T-helper 2 cell (primary cell): ENCODE data around the gene CNRIP1.

Experiments
- DNase-seq, 5 experiments: peaks; one replicate each; pipeline versions ENCODE4 v3.0.0 to v3.0.0-alpha.2; 2012 to 2022

CNRIP1 gene

DNA sequence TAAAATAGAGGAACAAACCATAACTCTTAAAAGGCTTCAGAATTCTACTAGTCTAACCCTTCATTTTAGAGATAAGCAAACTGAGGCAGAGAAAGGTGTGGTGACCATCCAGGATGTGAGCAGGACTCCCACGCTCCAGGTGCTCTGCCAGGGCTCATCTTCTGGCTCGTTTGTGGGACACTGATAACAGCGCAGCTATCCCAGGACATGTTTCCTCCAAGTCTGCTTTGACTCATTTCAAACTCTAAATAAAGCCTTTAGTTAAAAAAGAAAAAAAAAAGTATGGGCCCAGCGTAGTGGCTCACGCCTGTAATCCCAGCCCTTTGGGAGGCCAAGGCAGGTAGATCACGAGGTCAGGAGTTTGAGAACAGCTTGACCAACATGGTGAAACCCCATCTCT lies 28.4 kb downstream of the CNRIP1 start:
- no peak for DNase-seq

DNA sequence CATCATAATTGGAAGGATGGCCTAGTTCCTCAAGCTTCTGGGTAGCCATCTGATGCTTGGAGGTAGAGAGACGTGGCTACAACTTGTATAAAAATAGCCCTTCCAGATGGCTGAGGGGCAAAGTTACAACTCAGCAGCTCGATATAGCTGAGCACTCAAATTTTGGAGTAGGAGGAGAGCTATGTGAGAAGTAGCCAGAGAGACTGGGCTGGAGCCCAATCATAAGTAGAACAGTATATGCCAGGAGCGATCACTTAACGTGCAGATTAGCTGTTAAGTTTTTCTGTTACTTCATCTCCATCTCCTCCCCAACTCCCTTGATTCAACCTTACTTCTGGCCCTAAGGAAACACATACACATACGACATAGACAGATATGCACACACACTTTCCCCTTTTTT lies 28.8 kb downstream of the CNRIP1 start:
- no peak for DNase-seq

DNA sequence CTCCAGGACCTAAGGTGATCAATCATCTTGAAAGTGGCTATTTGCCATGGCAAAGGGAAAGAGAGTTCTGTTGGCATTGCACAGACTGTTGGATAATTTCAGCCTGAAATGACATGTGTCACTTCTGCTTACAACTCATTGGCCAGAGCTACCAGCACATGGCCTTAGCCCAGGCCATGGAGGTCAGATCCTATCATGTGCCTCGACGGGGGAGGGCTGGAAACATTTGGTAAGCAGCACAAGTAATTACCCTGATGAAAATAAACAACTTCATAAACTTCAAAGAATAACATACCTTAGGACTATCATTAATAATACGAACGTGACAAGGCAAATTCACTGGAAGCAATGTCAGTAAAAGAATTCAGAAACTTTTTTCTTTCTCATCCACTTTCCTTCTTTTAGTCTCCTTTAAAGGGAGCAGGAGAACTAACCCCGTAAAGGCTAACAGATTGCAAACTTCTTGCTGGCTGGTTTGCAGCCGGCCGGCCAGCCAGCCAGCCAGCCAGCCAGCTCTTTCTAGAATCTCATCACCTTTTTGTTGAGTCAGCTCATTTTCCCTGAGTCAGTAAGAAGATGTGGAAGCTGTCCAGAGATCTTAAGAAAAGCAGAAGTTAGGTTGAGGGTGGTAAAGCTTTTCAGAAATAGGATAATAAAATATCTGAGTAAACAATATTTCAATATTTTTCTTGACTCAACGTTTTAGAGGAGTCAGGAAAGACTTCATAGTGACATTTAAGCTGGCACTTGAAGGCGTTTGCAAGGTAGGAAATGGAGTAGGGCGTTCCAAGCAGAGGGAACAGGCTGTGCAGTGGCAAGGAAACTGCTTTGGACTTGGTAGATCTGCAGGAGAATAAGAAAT lies 31.9 kb downstream of the CNRIP1 start:
- no peak for DNase-seq

DNA sequence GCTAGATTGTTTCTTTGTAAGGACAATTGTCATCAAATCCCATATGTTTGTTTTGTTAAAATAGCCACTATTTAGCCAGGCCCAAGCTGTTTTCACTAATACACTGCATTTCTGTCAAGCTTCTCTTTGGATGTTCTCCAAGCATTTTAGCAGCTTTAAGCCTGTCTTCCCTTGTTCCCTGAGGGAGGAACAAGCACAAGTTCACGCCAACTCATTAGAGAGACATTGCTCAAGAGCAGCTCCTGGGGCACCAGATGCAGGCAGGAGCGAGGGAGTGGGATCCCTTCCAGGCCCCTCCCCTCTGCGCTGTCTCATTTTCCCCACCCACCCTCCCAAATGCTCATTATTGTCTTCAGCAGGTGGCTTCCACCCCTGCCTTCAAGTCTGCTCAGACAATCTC lies 34.9 kb downstream of the CNRIP1 start:
- no peak for DNase-seq

DNA sequence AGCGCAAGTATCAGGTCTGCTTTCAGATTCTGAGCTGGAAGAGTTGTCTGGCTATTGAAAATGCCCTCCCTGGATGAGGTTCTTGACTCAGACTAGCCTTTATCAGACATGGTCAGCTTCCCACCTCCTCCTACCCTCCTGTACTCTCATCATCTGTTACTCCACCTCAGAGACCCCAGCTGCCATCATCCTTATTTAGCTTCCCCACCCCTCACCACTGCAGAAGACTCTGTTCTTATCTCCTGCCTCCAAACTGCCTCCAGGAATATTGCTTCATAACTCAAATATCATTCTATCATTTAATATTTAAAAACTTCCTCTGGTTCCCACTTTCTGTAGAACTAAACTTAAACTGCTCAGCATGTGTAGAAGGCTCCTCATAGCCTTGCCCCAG lies 36.3 kb downstream of the CNRIP1 start:
- no peak for DNase-seq

DNA sequence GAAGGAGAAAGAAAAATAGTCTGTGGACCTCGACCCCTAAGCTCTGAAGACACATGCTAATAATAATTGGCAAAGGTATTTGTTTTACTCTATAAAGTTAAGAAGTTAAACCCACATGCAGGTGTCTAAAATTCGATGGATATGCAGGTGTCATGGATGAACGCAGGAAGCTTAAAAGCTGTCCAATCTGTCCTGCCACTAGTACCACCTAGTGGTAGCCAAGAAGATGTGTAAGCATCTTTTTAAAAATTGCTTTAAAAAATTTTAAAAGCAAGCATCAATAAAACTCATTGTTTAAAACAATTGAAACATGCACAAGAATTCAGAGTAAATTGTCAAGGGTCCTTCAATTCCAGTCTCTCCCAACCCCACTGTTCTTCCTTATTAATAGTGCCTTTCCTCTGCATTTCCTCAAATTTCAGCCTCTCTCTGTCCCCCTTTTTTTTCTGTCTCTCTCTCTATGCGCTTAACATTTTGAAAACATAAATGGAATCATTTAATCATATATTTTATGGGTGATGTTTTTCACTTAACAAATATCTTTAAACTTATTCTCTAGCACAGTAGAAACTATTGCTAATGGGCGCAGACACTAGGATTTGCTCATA lies 36.8 kb downstream of the CNRIP1 start:
- DNase-seq, result peak in 3 of 5 experiments; percentile 5 to 63 (median 17)

DNA sequence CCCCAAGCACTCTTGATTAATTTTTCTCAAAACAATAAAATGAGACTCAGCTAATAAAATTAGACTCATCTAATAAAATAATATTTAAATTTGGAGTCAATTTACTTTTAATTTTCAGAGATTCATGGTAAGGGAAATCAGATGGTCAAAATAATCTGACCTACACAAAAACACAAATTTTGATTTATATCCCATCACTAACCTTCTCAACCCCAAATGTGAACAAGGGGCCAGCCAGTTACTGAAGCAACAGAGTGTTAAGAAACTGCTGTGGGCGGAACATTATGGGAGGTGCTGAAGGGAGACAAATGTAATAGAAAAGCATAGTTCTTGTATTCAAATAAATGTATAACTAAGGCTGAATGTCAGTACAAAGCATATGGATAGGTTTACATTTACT lies 39.0 kb downstream of the CNRIP1 start:
- no peak for DNase-seq

DNA sequence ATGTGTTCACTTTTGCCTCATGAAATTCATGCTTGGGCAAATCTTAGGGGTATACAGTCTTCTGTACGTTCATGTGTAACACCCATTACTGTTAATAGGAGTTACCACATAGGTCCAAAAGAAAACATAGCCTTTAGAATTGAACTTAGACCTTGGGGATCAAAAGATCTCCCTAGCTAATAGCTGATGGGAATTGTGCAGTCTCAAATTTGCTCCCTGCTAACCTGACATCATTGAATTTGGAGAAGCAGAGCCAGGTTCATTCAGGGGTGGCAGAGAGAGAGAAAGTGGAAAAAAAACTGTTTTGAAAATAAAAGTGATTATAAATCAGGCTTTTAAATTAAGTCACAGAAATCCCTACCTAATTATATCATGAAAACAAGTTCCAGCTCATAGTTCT lies 39.4 kb downstream of the CNRIP1 start:
- no peak for DNase-seq

DNA sequence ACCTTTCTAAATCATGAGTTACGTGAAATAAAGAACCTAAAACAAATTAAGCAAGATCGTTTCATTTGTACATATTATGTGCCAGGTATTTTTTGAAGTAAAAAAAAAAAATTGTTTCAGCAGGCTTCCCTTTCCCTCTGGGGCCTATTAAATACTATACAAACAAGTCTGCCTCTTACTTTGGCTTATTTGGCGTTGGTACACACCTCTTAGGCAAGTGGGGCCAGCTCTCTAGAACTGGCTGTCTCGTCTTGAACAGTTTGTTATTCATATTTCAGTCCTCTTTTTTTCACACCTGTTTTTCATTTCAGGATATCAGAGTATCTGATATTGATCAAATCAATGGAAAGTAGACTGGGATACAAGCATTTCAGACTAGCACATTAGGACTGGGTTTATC lies 40.1 kb downstream of the CNRIP1 start:
- DNase-seq, result no peak

DNA sequence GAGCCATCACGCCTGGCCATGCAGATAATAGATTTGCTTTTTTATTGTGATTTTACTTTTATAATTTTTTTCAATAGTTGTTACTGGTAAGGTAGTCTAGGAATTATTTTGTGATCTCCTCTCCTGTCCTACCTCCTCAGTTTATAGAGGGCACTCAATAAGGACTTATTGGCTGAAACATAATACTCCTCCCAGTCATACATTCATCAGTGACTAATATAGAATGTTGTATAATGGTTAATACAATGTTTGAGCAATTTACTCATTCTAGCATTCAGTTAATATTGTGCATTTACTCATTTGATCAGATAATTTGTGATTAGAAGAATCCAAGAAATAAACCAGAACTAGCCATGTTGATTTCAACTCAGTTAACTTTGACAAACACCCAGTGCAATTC lies 41.6 kb downstream of the CNRIP1 start:
- no peak for DNase-seq

DNA sequence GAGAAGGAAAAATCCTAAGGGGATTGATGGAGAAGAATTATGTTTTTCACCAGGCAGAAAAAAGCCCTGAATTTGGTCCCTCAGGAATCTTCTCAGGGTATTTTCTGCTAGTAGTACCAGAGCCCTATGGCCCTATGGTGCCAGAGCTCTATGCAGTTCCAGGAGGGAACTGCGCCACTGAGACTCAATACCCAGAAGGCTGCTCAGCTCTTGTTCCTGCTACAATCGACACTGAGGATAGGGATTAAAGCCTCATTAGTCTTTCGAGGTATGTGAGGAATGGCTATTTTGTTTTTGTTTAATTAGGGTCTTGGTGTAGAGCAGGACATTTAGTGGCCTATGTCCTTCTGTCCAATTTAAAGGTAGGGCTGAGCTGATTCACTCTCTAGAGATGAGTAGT lies 45.7 kb downstream of the CNRIP1 start:
- DNase-seq, result no peak

DNA sequence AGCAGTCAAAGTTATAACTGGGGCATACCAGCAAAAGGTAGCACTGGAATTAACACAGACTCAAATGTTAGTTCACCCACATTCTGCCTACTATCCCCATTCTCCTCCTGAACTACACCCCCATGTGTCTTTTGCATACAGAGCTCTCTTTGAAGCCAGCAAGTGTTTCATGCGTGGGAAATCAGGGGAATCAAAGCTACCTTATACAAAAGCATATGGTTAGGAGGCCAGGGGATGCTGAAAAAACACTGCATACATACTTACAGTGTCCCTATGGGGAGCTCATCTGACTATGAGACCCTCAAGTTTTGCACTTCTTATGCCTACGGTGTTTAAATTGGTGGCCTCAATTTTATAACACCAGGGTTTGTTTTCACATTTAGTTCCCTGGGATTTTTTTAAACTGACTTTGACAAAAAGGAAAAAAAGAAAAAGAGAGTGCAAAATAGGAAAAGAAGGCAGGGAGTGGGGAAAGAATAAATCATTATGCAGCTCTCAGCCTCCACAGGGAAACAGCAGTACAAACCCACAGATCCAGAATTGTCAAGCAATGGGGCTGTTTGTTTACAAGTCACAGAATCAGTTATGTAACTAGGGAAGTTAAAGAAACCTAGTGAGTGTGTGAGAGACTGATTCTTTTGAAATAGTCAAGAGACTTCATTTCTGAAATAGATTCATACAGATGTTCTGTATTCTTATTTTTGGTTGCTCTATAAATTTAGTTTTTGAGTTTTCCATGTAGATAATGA lies 47.3 kb downstream of the CNRIP1 start:
- DNase-seq, result no peak

DNA sequence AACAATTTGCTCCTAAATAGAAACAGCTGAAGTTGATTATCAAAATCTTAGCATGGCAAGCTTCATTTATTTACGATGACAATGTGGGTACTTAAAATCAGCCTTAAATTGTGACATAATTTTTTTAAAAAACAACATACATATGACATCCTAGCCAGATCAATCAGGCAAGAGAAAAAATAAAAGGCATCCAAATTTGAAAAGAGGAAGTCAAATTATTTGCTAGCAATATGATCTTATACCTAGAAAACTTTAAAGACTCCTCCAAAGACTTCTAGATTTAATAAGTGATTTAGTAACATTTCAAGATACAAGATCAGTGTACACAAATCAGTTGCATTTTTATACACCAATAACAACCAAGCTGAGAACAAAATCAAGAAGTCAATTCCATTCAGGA lies 53.1 kb downstream of the CNRIP1 start:
- DNase-seq, result no peak

DNA sequence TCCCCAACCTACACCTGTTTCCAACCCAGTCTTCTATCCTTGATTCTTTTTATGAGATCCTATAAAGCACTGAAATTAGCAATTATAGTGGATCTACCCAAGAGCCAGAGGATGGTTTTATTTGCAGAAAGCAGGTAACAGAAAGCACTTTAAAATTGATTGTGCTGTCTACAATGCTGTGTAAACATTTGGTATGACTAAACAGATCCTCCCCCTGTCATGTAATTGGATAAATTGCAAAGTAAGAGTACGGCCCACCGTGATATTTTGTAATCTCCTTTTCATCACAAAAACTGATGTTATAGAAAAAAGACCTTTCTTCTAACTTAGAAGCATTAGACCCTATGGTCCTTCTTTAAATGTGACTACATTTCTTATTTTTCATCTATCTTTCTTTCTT lies 56.1 kb downstream of the CNRIP1 start:
- no peak for DNase-seq

DNA sequence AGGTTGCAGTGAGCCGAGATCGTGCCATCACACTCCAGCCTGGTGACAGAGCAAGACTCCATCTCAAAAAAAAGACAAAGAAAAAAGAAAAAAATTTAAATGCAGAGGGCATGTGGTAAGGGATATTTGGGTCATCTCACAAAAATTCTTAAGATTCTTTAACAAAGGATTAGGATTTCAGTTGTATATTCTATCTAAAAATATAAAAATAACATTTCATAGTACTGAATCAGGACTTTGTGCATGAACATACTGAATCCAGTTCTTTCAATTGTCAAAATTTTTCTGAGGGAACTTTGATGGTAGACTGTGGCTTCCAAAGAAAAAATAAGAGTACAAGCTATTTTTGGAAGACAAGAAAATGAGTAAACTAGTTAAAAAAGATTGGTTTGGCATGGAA lies 60.9 kb downstream of the CNRIP1 start:
- DNase-seq, result no peak

DNA sequence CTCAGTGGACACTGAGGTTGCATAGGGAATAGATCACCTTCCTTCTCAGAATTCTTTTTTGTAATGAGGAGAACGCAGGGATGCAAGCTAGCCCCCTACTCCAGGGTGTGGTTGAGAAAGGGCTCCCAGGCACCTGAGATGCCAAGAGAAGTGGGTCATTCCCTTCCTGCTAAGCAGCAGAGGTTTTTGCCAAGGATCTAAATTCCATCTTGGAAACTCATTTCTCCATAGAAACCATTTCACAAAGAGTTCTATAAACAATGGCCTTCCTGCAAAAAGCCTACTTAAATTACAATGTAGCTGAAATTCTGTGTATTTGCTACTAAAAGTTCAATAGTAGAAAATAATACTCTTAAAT lies 63.7 kb downstream of the CNRIP1 start:
- no peak for DNase-seq

DNA sequence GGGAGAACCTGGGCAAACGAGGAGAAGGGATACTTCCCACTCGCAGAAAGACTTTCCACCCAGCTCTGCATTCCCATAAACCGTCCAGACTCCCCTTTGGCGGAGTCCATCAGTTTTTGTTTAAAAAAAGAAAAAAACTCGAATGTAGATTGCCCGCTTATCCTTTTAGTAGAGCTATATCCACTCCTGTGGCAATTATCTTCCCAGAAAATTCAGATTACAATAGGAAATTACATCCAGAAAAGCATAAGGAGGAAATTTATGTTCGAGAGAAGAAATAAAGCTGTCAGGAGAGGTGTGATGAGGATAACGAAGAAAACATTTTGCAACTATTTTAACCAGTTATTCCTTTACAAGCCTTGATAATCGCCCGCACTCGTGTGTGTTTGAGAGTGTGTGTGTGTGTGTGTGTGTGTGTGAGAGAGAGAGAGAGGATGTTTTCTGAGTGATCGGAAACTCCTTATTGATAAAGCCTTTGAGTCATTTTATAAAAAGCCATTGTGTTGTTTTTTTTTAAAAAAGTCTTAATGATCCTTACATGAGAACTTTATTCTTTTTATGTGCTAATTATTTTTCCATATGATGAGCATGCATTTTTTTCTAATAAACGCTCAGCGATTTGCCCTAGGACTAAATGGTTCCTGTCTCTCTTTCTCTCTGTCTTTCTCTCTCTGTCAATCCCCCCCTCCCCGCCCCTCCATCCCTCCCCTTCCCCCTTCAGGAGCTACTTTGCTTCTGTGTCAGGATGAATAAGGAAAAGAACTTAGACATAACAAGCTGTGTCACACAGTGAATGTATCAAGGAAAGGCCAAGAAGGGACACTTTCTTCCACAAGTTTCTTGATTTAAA lies 66.3 kb downstream of the CNRIP1 start:
- DNase-seq, result peak in 3 of 5 experiments; percentile 13 to 80 (median 19)

DNA sequence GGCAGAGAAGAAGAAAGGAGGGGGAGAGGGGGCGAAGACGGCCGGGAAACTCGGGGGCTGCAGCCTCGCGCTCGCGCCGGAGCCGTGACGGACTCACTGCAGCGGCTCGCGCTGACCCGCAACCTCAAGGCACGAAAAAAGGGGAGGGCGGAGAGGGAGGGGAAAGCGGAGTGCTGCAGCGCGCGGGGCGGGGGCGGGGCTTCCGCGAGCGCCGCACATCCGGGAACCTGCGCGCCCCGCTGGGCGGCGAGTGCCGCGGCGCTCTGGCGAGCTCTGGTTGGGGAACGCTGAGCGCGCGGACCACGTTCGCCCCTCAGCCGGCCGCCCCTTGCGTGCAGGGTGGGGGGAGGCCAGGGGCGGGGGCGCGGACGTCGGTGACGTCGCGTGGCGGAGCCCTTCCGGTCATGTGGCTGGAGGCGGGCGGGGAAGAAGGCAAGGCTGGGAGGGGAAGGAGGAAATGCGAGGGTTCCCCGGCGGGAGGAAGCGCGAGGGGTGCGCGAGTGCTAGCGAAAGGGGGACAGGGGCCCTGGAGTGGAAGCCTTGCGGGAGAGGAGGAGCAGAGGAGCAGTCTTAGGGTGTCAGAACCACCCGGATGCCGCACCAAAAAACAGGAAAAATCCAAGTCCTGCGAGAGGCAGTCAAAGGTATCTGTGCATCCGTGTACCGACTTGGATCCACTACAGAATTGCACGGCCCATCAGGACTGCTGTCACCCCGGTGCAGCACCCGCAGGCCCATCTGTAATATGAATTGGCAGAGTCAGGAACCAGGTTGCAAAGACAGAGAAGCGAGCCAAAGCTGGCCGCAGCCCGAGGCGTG lies 67.1 kb downstream of the CNRIP1 start, which contains the start of gene PPP3R1:
Gene PPP3R1, minus strand, starts transcription at position 133 of the 819 bp plus-strand sequence. CDS start 405 bp downstream, outside the sequence.
- DNase-seq, result peak; percentile 89 to 99 (median 93)

DNA sequence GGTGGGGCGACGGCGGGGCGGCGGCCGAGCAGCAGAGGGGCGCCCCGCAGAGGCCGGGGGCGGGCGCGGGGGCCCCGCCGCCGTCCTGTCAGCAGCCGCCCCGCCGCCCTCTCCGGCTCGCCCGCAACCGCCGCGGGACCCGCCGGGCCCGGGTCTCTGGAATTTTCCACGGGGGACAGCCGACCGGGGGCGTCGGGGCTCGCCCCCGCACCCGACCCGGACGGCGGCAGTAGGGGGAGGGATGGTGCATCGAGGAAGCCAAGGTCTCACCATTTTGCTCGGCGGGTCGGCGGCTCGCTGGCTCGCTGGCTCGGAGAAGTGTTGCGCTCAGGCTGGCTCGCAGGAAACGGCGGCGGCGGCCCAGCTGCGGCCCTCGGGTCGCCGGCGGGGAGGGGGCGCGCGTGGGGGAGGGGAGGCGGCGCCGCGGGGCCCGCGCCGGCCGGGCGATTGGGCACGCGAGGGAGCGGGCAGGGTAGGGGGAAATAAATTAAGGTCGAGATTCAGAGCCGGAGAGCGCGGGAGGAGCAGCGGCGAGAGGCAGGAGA lies 67.8 kb downstream of the CNRIP1 start:
- DNase-seq, result peak; percentile 11 to 57 (median 41)

DNA sequence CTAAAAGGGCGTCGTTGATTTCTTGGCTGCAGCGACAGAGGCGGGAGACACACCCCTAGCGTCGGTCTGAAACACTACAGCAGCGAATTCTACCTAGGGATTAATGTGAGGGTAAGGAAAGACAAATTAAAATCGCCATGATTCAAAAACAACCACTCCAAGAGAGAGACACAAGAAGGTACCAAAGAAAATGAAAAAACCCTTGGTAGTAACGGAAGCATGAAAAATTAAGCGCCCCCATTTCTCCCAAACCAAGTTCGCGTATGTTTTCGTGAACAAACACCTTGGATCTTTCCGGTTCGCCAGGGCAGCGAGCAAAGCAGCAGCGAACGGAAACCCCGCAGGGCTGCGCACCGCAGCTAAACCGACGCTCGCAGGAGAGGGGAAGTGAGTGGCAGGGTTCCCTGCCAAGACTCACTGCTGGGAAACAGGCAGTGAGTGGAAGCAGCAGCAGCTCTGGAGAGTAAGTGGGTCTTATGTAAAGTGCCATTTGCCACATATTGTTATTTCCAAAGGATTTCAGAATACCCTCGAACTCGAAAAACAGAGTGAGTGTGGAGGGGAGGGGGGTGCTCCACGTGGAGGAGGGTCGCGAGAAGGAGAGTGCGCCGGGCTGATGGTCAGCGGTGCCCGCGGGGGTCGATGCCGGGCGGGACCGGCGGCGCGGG lies 68.4 kb downstream of the CNRIP1 start:
- peak; percentile 37 to 95 (median 68) for DNase-seq

DNA sequence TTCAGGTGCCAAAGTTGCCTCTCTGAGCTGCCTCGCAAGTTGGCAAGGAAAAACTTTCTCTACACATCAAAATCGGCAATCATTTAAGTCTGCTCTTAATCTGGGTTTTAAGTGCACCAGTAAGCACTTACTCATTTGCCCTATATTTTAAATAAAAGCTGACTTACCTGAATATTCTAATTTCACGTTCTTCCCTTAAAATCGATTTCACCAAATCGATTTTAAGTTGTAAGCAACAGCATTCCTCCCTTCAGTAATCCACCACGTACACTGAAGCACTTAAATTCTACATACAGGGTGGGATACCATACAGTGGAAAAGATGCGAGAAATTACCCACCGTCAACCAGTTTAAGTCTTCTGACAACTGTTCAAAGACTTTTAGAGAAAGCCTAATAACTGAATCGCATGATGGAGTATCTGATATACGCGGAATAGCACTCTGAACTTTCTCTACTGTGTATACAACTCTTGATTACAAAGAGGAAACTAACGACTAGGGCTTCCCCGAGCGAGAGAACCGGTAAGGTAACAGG lies 69.0 kb downstream of the CNRIP1 start:
- DNase-seq, result no peak
